GM12874 (cell line): ENCODE results near the gene CCNY.

ENCODE experiments used
- CTCF ChIP-seq: IDR thresholded peaks from 2 replicates; pipeline ENCODE4 v1.5.1; 2011; ENCODE audit warnings: low read depth, mild to moderate bottlenecking, control low read depth, low read length, moderate library complexity; ENCODE audit not compliant: insufficient read depth

The CCNY gene

GRCh38 chr10:35578618-35578956, 242.3 kb downstream of the CCNY start:
- no peak for TF ChIP-seq CTCF

GRCh38 chr10:35579116-35579515, 242.8 kb downstream of the CCNY start:
- TF ChIP-seq CTCF, result no peak

- TF ChIP-seq CTCF, result no peak
Observed at GRCh38 chr10:35579726-35580422, 243.6 kb downstream of the CCNY start.

GRCh38 chr10:35580423-35580770, 244.1 kb downstream of the CCNY start:
- no peak for TF ChIP-seq CTCF

- TF ChIP-seq CTCF, result no peak
Observed at GRCh38 chr10:35581655-35582054, 245.3 kb downstream of the CCNY start.

GRCh38 chr10:35584946-35585345, 248.6 kb downstream of the CCNY start:
- TF ChIP-seq CTCF, result no peak

- TF ChIP-seq CTCF, result no peak
Observed at GRCh38 chr10:35585356-35585755, 249.0 kb downstream of the CCNY start.

GRCh38 chr10:35585903-35586535, 249.7 kb downstream of the CCNY start:
- no peak for TF ChIP-seq CTCF
